Suppressor macrophage (primary cell): Measurements from ENCODE around the gene PRR7.
A peak's percentile ranks its signal among the peaks of the same experiment; 100 is the strongest.

ENCODE experiments used
- DNase-seq, 4 experiments: peaks; one replicate each; pipeline ENCODE4 v3.0.0-alpha.2; 2020 to 2022

Gene PRR7

DNA sequence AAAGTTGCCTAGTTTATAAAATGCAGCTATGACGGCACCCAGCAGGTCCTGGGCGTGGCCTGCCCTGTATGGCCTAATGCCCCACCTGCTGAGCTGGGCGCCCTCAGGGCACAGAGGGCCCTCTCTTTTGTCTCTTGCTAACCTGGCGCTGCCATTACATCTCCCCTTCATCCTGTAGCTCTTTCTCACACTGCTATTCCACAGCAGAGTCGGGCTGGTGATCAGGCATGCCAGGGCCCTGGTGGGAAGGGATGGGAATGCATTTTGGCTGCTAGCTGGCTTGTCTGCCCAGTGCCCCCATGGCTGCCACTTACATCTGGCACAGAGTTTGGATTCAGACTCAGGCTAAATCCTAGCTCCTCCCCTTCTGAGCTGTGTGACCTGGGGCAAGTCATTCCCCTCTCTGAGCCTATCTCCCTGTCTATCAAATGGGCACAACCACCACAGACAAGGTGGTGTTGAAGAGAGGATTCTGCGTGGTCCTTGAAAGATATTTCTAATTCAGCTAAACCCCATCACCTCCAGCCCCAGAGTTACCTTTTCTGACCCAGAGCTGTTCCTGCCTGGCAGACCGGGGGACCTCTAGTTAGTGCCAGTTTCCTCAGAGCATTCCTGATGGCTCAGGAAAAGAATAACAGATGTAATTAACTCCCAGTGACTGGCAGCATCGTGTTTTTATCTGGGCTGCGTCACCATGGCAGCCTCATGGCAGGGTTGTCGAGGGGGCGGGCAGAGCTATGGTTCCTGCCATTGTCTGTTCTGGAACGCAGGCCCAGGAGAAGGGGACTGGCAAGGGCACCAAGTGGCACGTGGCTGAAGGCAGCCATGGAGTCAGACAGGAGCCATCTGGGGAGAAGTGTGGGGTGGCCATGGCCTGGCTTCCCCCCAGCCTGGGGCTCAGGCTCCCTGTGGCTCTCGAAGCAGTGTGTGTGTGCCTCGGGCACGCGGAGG lies 6.3 kb downstream of the PRR7 start:
- no peak for DNase-seq

DNA sequence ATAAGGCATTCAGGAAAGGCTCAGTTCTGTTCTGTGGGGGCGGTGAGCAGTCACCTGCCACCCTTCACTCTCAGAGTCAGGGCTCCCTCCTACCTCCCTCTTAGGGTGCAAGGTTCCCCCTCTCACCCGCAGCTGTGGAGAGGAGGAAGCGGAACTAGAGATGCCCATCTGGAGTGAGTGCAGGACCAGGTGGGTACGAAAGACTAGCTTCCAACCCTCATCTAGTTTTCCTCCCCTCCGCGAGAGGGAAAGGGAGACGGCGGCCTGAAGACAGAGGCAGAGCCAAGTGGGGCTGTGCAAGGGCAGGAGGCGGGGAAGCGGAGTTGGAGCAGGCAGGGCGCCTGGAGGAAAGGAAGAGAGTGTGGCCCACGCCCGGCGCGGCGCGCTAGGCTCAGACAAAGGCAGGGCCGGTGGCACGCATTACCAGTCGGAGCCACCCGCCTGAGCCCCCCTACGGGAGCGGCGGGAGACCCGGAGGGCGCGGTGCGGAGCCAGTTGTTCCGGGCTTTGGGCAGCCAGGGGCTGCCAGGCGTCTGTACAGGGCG lies 7.3 kb downstream of the PRR7 start:
- peak in 3 of 4 experiments; percentile 40 to 61 (median 50) for DNase-seq

DNA sequence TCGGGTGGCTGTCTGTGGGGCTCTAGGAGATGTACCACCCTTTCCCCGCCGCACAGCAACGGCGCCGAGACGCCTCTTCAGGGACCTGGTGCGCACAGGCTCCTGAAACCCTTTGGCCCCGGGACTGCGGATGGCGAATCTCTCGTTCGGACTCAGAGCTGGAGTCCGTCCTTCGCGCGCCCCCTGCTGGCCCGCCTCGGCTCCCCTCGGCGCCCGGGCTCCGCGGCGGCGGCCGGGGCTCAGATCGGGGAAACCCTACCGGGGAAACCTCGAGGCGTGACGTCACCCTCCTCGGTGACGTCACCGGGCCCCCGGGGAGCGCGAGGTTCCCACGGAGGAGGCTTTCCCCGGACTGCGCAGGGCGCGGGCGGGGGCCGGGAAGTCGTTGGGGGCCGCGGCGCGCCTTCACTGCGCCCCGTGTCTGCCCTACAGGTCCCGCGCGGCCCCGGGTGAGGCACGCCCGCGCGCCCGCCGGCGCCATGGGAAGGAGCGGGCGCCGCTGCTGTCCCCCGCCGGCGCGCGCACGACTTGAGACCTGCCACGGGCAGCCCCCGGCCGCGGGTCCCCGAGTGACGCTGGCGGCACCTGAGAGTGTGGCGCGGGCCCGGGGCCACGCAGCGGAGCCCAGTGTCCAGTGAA lies 7.9 kb downstream of the PRR7 start:
- peak; percentile 93 to 97 (median 96) for DNase-seq

DNA sequence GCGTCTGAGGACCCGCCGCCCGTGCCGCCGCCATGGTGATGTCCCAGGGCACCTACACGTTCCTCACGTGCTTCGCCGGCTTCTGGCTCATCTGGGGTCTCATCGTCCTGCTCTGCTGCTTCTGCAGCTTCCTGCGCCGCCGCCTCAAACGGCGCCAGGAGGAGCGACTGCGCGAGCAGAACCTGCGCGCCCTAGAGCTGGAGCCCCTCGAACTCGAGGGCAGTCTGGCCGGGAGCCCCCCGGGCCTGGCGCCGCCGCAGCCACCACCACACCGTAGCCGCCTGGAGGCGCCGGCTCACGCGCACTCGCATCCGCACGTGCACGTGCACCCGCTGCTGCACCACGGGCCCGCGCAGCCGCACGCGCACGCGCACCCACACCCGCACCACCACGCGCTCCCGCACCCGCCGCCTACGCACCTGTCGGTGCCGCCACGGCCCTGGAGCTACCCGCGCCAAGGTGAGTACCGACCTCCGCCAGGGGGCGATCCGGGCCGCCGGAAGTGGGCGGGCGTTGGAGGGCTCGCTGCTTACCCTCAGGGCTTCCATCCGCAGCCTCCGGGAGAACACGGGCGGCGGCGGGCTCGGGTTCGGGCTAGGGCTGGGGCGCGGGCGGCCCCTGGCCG lies 8.5 kb downstream of the PRR7 start:
- DNase-seq: peak in 3 of 4 experiments; percentile 39 to 68 (median 58)

DNA sequence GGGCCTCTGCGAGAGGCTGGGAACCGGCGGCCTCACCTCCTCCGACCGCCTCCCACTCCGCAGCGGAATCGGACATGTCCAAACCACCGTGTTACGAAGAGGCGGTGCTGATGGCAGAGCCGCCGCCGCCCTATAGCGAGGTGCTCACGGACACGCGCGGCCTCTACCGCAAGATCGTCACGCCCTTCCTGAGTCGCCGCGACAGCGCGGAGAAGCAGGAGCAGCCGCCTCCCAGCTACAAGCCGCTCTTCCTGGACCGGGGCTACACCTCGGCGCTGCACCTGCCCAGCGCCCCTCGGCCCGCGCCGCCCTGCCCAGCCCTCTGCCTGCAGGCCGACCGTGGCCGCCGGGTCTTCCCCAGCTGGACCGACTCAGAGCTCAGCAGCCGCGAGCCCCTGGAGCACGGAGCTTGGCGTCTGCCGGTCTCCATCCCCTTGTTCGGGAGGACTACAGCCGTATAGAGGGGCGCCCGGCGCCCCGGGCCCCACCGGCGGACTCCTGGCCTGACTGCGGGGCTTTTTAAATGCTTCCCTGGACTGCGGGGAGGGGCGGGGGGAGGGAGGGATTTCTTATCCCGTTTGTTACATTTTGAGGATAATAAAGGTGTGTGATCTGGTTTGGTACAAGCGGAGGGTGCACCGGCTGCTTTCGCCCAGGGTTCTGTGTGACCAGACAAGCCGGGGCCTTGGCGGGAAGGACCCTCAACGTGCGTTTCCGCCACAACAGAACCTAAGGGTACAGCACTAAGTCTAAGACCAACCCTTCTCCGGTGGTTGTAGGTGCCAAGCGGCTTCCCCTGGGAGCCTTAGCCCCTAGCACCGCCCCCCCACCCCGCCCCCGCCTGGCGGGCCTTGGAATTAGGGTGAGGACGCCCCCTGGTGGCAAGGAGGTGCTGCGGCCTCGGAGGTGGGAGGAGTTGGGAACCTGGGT lies 9.3 kb downstream of the PRR7 start:
- peak; percentile 89 to 96 (median 94) for DNase-seq

DNA sequence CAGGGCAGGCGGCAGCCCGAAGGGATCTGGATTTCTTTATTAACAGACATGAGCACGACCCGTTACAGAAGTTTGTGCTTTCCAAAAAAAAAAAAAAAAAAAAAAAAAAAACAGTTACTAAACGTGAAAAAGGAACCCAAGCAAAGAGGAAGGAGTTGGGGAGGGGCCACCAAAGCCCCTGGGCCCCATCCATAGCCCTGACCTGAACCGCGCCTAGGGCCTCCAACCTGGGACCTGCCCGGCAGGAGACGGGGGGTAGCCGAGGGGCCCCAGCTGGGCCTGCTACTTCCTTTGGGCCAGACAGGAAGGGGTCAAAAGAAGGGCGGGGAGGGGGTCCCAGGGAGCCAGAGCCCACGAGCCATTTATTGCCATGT lies 10.0 kb downstream of the PRR7 start:
- no peak for DNase-seq

DNA sequence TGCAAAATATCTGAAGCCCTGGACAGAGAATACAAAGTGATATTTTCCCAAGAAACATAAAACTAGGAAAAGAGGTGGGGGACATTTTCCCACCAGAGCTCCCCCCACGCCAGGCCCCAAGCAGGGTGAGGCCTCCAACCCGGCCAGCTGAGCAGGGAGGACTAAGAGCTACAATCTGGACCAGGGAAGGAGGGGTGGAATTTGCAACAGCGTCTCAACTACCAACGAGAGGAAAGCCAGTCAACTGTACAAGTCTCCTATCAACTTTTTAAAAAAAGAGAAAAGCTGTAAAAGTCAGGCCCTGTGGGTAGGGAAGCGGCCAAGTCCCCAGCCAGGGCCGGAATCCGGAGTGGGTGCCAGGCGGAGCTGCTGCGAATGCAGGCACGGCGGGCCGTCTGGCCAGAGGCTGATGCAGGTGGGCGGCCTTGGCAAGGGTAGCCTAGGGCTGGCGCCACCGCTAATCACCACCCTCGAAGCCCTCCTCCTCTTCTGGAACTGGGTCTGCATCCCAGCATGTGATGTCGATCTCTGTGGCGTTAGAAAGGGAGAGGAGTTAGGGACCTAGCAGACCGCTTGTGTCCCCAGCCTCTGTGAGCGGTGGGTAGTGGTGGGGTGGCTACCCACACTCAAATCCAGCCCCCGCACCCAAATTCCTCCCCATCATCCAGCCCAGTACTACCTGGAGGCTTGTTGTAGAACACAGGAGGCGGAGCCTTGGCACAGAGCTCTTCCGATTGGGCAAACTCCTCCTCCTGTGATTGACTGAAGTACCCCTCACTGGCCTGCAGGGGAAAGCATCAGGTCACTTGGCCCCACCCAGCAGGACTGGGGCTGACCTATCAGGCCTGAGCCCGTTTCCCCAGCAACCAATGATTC lies 10.6 kb downstream of the PRR7 start:
- peak; percentile 89 to 96 (median 90) for DNase-seq

DNA sequence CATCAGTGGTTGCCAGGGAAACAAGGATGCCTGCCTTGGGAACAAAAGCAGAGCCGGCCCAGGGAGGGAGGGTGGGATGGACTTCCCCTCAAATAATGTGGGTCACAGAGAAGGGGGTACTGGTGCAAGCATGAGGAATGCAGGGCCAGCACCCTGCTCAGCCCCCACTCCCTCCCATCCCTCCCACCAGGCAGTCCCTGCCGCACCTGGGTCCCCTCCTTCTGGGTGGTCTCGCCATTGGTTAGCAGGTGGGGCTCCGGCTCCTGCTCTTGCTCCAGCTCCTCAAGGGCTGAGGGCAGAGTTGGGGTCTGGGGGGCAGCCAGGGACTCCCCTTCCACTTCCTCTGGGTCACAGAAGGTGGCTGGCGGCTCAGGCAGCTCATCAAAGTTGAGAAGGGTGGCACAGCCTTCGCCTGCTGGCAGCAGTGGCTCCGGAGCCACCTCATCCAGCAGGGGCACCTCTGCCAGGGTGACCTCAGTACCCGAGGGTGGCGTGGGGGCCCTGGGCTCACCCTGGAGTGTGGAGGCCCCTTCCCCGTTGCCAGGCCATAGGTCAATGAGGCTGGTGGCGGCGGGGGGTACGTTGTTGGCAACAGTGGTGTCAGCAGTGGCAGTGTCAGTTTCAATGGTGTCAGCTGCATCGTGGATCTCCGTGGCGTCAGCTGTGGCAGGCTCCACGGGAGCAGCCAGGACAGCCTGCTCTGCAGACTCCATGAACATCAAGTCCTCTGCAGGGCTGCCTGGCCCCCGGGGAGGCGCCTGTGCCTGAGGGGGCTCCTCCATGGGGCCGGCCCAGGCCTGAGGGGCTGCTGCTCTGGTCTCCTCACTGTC lies 11.5 kb downstream of the PRR7 start:
- no peak for DNase-seq

DNA sequence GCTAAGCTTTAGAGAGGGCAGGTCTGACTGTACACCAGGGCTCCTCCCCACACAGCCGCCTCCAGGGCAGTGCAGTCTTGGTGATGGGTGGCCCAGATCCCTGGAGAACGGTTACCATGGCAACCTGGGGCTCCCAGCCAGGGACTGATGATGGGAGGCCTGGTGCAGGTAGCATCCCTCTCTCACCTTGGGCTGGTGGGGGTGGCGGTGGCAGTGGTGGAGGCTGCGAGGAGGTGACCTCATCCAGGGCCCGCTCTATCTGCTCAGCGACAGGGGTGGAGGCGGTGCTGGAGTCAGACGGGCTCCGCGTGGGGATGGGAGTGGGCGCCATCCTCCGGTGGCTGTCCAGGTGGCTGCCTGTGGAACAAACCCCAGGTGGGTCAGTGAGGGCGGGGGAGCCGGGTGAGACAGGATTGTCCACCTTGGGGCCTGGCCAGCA lies 12.3 kb downstream of the PRR7 start:
- no peak for DNase-seq

DNA sequence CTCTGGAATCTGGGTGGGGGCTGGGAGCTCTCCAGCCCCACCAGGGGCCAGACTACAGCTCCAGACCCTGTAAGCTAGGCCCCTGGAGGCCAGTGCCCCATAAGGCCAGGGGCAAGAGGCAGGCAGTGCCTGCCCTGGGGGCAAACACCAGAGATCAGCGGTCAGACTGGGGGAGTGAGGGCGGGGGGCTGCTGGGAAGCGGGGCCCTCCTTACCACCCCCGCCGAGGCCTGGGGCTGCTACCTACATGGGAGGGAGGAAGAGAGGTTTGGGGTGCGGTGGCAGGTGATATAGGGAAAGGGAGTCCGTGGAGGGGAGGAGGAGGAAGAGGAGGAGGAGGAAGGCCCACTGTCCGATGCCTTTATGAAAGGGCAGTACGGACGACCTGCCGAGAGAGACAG lies 12.7 kb downstream of the PRR7 start:
- DNase-seq: no peak

DNA sequence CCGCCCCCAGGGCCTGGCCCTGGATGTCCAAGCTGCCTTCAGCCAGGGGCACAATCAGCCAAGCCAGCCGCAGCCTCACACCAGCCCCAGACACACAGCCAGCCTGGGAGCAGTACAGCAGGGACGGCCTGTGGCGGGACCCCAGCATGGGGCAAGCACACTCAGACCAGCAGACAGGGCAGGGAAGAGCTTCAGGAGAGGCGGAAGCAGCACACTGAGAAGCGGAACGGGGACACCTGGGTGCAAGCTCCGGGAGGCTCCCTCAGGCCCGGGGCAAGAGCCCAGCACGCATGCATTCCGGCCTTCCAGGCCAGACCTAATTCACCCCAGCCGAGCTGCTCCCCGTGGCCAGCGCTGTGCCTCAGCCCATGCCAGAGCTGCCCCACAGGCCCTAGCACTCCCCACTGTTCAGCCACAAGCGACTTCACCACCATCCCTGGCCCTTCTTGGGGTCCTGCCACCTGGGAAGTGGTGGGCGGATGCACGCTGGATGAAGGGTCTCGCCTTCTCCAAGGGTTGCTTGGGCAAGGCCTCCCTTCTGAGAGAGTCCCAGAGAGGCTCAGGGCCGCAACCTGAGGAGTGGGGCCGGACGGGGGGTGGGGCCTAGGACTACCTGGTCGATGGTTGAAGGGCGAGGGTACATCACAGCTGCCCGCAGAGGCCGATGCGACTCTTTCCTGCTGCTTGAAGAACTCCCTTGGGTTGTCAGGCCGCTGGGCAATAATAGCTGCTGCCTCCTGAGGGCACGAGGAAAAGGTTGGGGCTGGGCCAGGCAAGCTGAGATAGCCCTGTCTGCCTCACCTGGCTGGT lies 13.4 kb downstream of the PRR7 start:
- DNase-seq: no peak

DNA sequence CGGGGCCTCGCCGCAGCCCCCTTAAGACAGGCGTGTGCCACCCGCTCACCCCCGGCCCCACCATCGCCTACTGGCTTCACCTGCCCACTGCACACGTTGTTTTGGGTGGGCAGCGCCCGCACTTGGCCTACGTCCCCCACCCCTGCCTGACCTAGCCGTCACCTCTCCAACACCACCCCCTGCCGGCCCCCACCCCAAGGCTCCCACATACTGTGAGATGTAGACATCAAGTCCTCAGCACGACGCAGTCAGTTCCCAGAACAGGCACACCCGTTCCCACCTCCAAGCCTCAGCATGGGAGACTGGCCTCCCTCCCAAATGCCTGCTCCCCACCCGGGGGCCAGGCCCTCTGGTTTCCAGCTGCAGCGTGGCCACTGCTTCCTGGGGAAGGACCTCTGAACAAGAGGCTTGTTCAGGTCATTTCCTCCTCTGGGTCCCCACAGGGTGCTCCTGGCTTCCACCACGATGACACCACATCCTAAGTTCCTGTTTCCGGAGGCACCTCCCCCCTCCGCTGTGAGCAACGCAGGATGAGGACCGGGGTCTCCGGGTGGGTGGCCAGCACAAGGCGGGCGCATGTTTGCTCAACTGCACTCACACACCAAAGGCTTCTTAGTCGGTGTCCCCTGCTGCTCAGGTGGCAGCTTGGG lies 15.5 kb downstream of the PRR7 start:
- peak; percentile 70 to 85 (median 82) for DNase-seq

DNA sequence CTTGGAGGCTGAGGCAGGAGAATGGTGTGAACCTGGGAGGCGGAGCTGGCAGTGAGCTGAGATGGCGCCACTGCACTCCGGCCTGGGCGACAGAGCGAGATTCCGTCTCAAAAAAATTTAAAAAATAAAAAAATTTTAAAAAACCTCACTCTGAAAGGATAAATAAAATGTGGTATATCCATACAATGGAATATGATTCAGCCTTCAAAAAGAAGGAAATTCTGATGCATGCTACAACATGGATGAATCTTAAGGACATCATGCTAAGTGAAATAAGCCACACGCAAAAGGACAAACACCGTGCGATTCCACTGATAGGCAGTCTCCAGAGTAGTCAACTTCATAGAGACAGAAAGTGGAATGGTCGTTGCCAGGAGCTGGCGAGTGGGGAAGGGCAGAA lies 18.4 kb downstream of the PRR7 start:
- DNase-seq: no peak

DNA sequence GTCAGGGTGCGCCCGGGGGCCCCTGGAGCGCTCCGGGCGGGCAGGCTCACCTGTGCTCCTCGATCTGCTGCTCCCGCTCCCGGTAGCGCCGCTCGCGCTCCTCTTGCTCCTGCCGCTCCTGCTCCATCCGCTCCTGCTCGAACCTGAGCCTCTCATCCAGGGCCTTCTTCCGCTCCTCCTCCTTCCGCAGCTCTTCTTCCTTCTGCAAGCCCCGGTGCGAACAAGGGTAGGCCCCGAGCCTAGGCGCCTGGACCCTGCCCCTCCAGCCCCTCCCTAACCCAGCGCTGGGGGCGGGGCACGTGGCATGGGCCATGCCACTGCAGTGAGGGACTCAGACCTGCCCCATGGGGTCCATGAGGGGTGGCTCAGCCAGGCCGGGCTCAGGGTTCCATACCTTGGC lies 20.2 kb downstream of the PRR7 start:
- no peak for DNase-seq

DNA sequence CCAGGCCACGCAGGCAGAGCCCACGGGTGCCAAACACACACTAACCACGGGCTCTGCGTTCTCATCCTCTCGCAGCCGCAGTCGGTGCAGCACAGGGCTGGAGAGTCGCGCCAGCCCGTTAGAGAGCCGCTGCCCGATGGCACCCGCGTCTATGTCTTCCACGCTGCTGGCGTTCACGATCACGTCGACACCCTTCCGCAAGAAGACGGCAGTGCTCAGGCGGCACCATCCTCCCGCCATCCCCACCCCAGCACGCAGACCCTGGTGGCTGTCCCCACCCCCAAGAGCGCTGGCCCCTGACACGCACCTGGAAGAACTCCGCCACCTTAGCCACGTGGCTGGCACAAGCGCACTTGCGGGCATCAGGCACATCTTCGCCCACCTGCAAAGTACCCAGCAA lies 20.8 kb downstream of the PRR7 start:
- DNase-seq: no peak

DNA sequence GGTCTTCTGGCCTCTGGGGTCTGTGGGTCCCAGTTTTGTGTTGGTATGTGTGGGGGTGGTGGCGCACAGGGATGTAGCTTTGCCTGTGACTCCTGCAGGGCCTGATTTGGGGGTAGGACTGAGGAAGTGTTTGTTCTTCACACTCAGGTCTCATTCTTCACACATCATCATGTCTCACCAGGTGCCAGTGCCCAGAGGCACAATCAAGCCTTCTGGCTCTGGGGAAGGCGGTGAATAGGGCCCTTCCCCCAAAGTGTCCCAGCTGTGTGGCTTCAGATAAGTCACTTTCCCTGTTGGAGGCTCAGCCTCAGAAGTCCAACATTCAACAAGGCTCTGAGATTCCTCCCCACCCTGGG lies 21.7 kb downstream of the PRR7 start:
- DNase-seq: no peak

DNA sequence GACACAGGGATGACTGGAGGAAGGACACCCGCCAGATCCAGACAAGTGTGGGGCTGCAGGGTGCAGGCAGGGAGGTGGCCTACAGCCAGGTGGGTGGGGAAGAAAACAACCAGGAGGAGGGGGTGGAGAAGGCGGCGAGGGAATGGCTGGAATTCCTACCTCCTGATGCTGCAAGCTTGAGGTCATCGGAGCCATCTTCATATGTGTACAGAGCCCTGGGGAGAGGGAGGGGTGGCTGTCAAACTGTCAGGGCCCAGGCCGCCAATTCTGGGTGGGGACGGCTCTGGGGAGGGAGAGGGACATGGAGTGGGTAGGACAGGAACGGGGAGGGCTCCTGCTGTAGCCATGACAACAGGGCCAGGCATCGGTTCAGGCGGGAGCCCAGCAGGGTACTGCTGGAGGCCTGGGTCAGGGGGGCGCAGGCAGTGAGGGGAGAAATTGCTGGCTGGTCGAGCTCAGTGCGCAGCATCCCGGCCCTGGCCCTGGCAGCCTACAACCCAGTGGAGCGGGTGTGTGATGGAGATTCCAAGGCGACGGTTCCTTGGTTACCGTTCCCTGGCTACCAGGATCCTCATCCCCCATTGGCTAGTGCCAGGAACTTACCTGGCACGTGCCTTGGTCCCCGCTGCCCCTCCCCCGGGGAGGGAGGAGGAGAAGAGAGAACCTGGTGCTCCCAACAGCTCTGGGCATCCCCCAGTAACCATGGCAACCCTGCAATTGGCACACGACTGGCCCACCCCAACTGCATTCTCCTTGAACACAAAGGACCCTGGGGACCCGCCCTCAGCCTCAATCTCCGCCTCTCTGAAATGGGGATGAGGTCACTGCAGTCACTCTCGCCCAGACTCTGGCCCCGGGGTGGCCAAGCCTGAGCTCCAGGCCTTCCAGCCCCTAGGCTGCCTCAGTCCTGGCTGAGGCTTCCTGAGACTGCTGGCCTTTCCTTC lies 22.3 kb downstream of the PRR7 start:
- no peak for DNase-seq
